ENCODE results near the gene EREG. TPM values are rescaled to one million over a fixed set of nuclear protein-coding genes. Genes with fewer than 3 reads are reported as not detected.
"Not testable (repeated sequence)": the region's sequence is repeated elsewhere in the genome, so short reads cannot be mapped to it uniquely, and the experiment has no call there.

Gene EREG
- polyA plus RNA-seq, 2 of the 4 experiments (the other 2 are of a cell fraction) = 34.0 to 102 TPM

GRCh38 chr4:74398894-74399589 lies 34.1 kb downstream of the EREG start:
- H3K4me3 ChIP-seq, POLR2A ChIA-PET: not testable (repeated sequence)

GRCh38 chr4:74400395-74400794 lies 35.5 kb downstream of the EREG start:
- H3K4me3 ChIP-seq = no peak overlapping the region
- CTCF ChIA-PET = no interaction called here
- ATAC-seq = peak in 1 of 2 experiments; percentile 33; a peak in 3 of 6 replicates

More at GRCh38 chr4:74398894-74399589, 34.1 kb downstream of the EREG start:
- CTCF ChIA-PET = interaction anchor here (0.6 to 1.0 kb wide), 4 partner anchors 11 to 223 kb away, joined by 3 read pairs; no protein-coding TSS in a partner anchor
- H3K27ac ChIP-seq; H3K4me1 ChIP-seq; FAIRE-seq; ATAC-seq; H3K9me3 ChIP-seq; DNase-seq (ENCODE audit: low read depth in 1 of 2, low spot score in 1 of 2); H3K4me2 ChIP-seq: not testable (repeated sequence)
- WGBS (ENCODE audit: missing lambda C conversion rate) = 91% methylated on average over 8 of the region's 32 CpGs

GRCh38 chr4:74402692-74403456 lies 37.9 kb downstream of the EREG start:
- 0 out of 3 replicates have a peak, but pooled peaks cover under 1% of the 10 kb centered on the region for H3K4me1 ChIP-seq
- POLR2A ChIA-PET = no interaction called here
- no peak overlapping the region for H3K27ac ChIP-seq
- H3K9me3 ChIP-seq = no peaks in the 10 kb centered on the region
- 97% methylated on average over 5 of the region's 5 CpGs for WGBS (ENCODE audit: missing lambda C conversion rate)
- CTCF ChIA-PET = no interaction called here
- ATAC-seq (no peak), FAIRE-seq (no peak), DNase-seq (ENCODE audit: low read depth in 1 of 2, low spot score in 1 of 2) (no peak)
- H3K4me3 ChIP-seq = no peak overlapping the region
- H3K4me2 ChIP-seq = no peak overlapping the region
- TF ChIP-seq MAZ (IDR thresholded peaks at IDR 0.05; ENCODE audit: borderline replicate concordance, low read depth, low read length) = no peak
- no peak for TF ChIP-seq TFCP2L1 (CRISPR knock-in tag; IDR thresholded peaks at IDR 0.05)
- no peak for TF ChIP-seq POLR2A (IDR thresholded peaks at IDR 0.05; ENCODE audit: low read length)
- no peak for TF ChIP-seq EP300 (IDR thresholded peaks at IDR 0.05)
- TF ChIP-seq RFX5 (IDR thresholded peaks at IDR 0.05) = no peak
- no peak for TF ChIP-seq ZFP36 (IDR thresholded peaks at IDR 0.05; ENCODE audit: borderline replicate concordance, partially characterized antibody)
- TF ChIP-seq HDAC2 (IDR thresholded peaks at IDR 0.05) = no peak
- no peak for TF ChIP-seq RARB (CRISPR knock-in tag; IDR thresholded peaks at IDR 0.05)
- no peak for TF ChIP-seq EHMT2 (IDR thresholded peaks at IDR 0.05; ENCODE audit: low read depth)
- TF ChIP-seq CHD4 (IDR thresholded peaks at IDR 0.05; ENCODE audit: borderline replicate concordance) = no peak
- TF ChIP-seq HEYL (CRISPR knock-in tag; IDR thresholded peaks at IDR 0.05) = no peak
- TF ChIP-seq USF2 (IDR thresholded peaks at IDR 0.05) = no peak
- no peak for TF ChIP-seq CBX2 (IDR thresholded peaks at IDR 0.05; ENCODE audit: borderline replicate concordance, low read depth)
- no peak for TF ChIP-seq KDM1A (IDR thresholded peaks at IDR 0.05; ENCODE audit: low read depth)

More at GRCh38 chr4:74400395-74400794, 35.5 kb downstream of the EREG start:
- DNase-seq (ENCODE audit: low read depth in 1 of 2, low spot score in 1 of 2) = no peak
- FAIRE-seq = no peak
- 81% methylated on average over 10 of the region's 10 CpGs for WGBS (ENCODE audit: missing lambda C conversion rate)
- POLR2A ChIA-PET = no interaction called here
- Histone ChIP-seq H3K9me3 (no peaks in the 10 kb centered on the region), H3K4me2 (no peak overlapping the region), H3K4me1 (peaks cover 8% of the 10 kb centered on the region; the same call in 1 of the 3 replicates), H3K27ac (no peak overlapping the region)
- TF ChIP-seq PHF8 (IDR thresholded peaks at IDR 0.05; ENCODE audit: borderline replicate concordance, low read depth) (no peak), ZNF302 (CRISPR knock-in tag; IDR thresholded peaks at IDR 0.05) (no peak), CBX2 (IDR thresholded peaks at IDR 0.05; ENCODE audit: borderline replicate concordance, low read depth) (no peak), GATA3 (IDR thresholded peaks at IDR 0.05; ENCODE audit: borderline replicate concordance) (no peak), USF2 (IDR thresholded peaks at IDR 0.05) (no peak), TFCP2L1 (CRISPR knock-in tag; IDR thresholded peaks at IDR 0.05) (no peak), CTCF (IDR thresholded peaks at IDR 0.05) (no peak), ZFP36 (IDR thresholded peaks at IDR 0.05; ENCODE audit: borderline replicate concordance, partially characterized antibody) (no peak), RNF2 (IDR thresholded peaks at IDR 0.05; ENCODE audit: borderline replicate concordance, low read depth) (no peak), CEBPB (IDR thresholded peaks at IDR 0.05) (no peak), CHD2 (IDR thresholded peaks at IDR 0.05; ENCODE audit: low read length, partially characterized antibody) (no peak), RAD21 (conservative IDR thresholded peaks at IDR 0.05 in 1 of 2, IDR thresholded peaks at IDR 0.05 in 1 of 2) (no peak), ZC3H11A (IDR thresholded peaks at IDR 0.05) (no peak), E2F6 (IDR thresholded peaks at IDR 0.05; ENCODE audit: borderline replicate concordance, low read depth) (no peak), HOXA7 (CRISPR knock-in tag; IDR thresholded peaks at IDR 0.05) (no peak)

Data from A549 (cell line).